Measurements from ENCODE around the gene UBE2D2.

The UBE2D2 gene

DNA sequence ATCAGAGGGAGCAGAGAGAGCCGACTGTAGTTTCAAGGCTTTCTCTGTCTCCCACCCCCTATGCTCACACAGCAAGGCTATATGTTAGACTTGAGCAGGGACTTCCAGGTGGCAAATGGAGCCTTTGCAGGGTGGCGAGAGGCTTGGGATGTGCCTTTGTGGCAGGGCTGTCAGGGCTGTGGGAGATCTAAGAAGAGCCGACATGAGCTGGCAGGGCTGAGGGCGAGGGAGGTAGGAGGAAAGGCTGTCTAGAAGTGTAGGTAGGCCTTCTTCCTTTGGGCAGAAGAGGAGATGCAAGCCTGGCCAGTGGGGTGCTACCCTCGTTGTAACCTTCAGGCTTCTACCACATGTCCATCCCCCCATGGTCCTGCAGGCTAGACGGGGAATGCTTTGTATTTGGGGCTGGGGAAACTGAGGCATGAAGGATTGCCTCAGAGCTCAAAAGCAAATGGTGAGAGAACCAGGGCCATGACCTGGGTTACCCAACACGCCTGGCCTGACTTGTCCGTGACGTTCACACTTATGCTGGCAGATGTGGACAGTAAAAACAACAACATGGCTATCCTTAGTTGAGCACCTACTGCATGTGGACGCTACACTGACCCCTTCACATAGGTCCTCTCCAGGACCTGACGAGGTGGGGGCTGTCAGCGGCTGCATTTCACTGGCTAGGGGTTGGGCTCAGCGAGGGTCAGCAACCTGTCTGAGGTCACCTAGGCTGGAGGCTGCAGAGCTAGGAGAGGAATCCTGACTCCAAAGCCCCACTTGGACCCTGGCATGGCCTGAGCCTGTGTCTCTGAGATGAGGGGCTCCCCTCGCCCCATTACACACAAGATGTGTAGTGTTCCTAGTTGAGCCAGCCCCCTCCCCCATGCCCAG is 102.3 kb downstream of the UBE2D2 start:
- no peak for DNase-seq

DNA sequence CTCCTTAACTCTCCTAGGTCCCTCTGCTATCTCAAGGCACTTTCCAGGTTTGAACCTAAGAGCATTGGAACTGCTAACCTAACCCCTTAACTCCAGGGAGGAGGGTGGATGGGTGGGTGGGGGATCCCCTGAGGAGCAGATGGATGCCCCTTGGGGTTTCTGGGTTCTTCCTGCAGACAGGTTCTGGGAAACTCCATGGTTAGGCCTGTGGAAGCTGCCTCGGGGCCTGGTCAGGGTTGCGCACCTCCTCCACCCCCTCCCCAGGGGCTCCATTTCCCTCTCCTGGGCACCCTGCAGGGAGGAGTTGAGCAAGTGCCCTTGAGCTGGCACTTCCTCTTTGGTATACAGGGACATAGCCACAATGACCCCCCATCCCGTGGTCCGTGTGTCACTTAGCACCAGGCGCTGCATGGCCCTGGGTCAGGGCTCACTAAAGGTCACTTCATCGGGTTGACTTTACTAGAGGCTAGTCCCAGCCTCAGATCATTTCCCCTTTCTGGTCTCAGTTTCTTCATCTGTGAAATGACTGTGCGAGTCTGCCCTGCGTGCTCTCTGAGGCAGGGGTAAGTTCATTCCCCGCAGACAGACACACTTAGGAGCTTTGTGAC is 103.1 kb downstream of the UBE2D2 start:
- DNase-seq: no peak

DNA sequence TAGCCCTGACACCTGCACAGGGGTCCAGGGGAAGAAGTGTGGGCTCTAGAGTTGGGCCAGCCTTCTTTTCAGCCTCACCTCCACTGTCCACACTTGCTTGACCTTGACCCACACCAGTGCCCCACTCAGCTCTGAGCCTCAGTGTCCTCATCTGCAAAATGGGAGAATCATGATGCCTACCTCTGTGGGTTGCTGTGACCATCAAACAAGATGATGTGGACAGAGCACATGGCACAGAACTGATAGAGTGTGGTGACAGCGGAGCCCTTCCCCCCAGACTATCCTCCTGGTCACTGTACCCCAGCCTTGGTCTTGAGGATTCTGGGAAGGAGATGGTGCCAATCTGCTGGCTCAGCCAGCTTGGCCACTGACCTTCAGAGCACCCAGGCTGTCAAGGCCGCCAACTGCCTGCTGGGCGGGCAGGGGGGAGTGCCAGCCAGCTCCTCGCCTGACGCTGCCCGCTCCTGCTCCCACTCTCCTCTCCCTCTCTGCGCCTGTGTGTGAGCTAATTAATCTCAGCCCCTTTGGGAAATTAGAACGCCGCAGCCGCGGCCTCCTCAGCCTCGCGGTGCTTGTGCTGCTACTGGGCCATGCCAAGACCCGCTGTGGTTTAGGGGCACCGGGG is 103.7 kb downstream of the UBE2D2 start:
- no peak for DNase-seq

DNA sequence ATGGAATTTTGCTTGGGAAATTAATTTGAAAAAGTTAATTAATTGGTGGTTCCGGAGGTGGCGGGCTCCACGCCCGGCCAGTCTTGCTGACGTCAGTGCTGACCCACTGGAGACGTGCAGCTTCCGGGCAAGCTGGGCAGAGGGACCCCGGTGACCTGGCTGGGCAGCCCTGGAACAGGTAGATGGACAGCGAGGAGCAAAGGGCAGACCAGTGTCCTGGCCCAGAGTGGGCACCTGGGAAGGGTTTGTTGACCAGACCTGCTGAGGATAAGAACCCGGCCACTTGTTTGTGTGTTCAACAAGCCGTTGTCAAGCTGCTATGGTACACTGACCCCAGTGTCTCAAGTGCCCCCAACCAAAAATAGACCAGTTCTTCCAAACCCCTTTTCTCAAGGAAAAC is 104.5 kb downstream of the UBE2D2 start:
- no peak for DNase-seq

DNA sequence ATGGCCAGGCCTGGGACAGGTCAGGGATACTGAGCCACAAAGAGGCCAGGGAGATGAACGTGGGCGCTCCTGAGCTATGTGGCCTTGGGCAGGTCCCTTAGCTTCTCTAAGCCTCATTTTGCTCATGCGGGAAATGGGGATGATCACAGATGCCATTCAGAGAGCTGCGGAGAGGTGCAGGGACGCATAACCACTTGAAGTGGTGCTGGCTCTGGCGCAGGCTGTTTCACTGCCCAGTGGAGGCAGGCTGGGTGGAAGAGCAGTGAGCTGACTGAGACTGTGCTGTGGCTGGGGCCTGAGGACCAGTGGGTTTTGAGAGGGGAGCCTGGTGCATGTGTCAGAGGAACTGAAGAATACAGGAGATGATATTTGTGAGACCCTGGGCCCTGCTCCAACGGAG is 105.4 kb downstream of the UBE2D2 start:
- DNase-seq: no peak

- DNase-seq: no peak
Measured at GRCh38 chr5:139667001-139667729, 106.0 kb downstream of the UBE2D2 start.

- no peak for DNase-seq
Measured at GRCh38 chr5:139667730-139668063, 106.6 kb downstream of the UBE2D2 start.

- no peak for DNase-seq
Measured at GRCh38 chr5:139668064-139668880, 107.1 kb downstream of the UBE2D2 start.

GRCh38 chr5:139668924-139669661 is 108.0 kb downstream of the UBE2D2 start:
- no peak for DNase-seq

GRCh38 chr5:139669662-139670368 is 108.7 kb downstream of the UBE2D2 start:
- no peak for DNase-seq

GRCh38 chr5:139670369-139671095 is 109.4 kb downstream of the UBE2D2 start:
- no peak for DNase-seq

DNA sequence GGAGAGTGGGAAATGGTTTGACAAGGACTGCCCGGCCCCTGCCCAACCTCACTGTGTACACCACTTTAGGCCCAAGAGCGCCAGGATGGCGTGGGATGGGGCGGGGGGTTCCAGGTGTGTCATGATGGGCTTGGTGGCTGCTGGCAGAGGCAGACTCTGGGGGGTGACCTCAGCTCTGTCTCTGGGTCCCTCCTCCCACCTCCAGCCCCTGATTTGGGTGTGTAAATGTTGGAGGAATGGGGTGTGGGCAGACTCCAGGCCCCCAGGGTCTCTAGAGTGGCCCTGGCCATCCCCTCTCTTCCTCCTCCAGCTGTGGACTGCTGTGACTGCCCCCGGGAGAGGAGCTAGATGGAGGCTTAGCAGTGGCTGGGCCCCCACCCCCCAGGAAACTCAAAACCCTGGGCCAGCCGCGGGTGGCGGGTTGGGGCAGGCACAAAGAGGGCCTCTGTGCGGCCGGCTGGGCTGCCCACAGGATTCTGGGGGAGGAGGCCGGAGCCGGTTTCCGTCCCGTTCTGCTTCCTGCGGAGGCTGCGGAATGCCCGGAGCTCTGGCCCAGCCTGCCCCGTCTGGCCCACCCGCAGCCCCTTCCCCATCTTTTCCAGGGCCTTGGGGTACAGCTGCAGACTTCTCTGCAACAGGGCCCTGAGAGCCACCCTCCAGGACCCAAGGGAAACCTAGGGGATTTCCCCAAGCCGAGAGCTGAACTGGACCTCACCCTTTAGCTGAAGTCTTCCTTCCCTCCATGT is 110.1 kb downstream of the UBE2D2 start:
- DNase-seq: no peak

- no peak for DNase-seq
Measured at GRCh38 chr5:139675213-139675612, 114.1 kb downstream of the UBE2D2 start.

- DNase-seq: no peak
Measured at GRCh38 chr5:139675825-139676224, 114.7 kb downstream of the UBE2D2 start.

GRCh38 chr5:139676406-139676805 is 115.3 kb downstream of the UBE2D2 start:
- DNase-seq: no peak

DNA sequence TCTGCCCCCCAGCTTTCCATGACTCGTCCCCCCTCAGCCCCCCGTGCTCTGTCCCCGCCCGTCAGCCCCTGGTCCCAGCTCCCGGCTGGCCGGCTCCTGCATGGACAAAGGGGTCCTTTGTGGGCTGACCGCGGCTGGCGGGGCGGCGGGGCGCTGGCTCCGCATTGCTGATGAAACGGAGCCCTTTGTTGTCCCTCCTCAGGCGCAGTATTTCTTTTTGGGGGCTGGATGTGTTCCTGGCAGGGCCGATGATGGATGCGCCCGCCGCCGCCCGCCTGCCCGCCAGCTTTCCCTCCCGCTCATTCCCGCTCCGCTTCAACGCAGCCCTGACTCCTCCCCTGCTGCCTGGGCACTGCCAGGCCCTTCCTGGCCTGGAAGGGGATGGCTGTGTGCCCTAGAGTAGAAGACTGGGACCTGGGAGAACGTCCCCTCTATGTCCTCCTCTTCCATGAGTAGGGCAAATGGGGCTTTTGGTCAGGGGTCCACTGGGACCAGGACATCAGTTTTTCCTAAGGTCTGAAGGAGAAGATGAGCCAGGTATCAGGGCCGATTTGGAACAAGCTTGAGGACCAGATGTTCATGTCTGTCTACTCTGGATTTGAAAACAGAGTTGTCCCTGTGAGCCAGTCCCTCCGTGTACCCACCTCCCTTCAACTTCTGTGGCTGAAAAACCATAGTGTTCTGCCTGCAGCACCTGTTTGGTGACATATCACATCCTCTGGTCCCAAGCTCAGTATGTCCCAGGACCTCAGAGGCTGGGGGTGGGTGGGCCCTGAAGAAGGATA is 116.0 kb downstream of the UBE2D2 start:
- no peak for DNase-seq
